Trophoblast cell (in vitro differentiated cells and primary cell): ENCODE results near the gene OR4F6.

Source experiments
- DNase-seq, 2 donors: peaks; one replicate each; pipeline ENCODE4 v3.0.0-alpha.2; 2016
- H2AFZ ChIP-seq: 2 replicates; pipeline ENCODE4 v1.6.1; 2013; ENCODE audit warnings: low read length, moderate library complexity, mild to moderate bottlenecking; ENCODE audit not compliant: insufficient read depth, poor library complexity
- H2AK5ac ChIP-seq: 2 replicates; pipeline ENCODE4 v1.6.1; 2013; ENCODE audit warnings: mild to moderate bottlenecking, low read length
- H2BK120ac ChIP-seq: 2 replicates; pipeline ENCODE4 v1.6.1; 2013; ENCODE audit warnings: low read length, mild to moderate bottlenecking, moderate library complexity; ENCODE audit not compliant: insufficient read depth, poor library complexity
- H2BK12ac ChIP-seq: 2 replicates; pipeline ENCODE4 v1.6.1; 2013; ENCODE audit warnings: mild to moderate bottlenecking, low read length, moderate library complexity
- H2BK5ac ChIP-seq: 2 replicates; pipeline ENCODE4 v1.6.1; 2013; ENCODE audit warnings: low read length, low read depth, moderate library complexity, mild to moderate bottlenecking; ENCODE audit not compliant: poor library complexity
- H3K14ac ChIP-seq: 2 replicates; pipeline ENCODE4 v1.6.1; 2013; ENCODE audit warnings: mild to moderate bottlenecking, low read length
- H3K18ac ChIP-seq: 2 replicates; pipeline ENCODE4 v1.6.1; 2013; ENCODE audit warnings: mild to moderate bottlenecking, low read length
- H3K23ac ChIP-seq: 2 replicates; pipeline ENCODE4 v1.6.1; 2013; ENCODE audit warnings: low read length
- H3K27ac ChIP-seq: 2 replicates; pipeline ENCODE4 v1.5.1; 2013; ENCODE audit warnings: low read depth, mild to moderate bottlenecking, inconsistent platforms, low read length, moderate library complexity
- H3K27me3 ChIP-seq: 2 replicates; pipeline ENCODE4 v1.6.1; 2013; ENCODE audit warnings: inconsistent platforms, mild to moderate bottlenecking, low read length, moderate library complexity; ENCODE audit not compliant: insufficient read depth
- H3K36me3 ChIP-seq, 2 experiments: 1 replicate in 1 of 2; 2 replicates in 1 of 2; pipeline ENCODE4 v1.6.1; 2013; ENCODE audit warnings: low read length in 2 of 2, mild to moderate bottlenecking in 2 of 2, moderate library complexity in 1 of 2; ENCODE audit not compliant: insufficient read depth in 2 of 2, control insufficient read depth in 1 of 2
- H3K4ac ChIP-seq: 2 replicates; pipeline ENCODE4 v1.6.1; 2013; ENCODE audit warnings: low read depth, mild to moderate bottlenecking, low read length, moderate library complexity
- H3K4me1 ChIP-seq, 2 experiments: 1 replicate in 1 of 2; 2 replicates in 1 of 2; pipeline ENCODE4 v1.6.1; 2013; ENCODE audit warnings: low read length in 2 of 2, mild to moderate bottlenecking in 2 of 2, moderate library complexity in 1 of 2; ENCODE audit not compliant: insufficient read depth in 2 of 2, control insufficient read depth in 1 of 2
- H3K4me2 ChIP-seq: 2 replicates; pipeline ENCODE4 v1.6.1; 2013; ENCODE audit warnings: inconsistent platforms, mild to moderate bottlenecking, low read length, moderate library complexity
- H3K4me3 ChIP-seq: 2 replicates; pipeline ENCODE4 v1.5.1; 2013; ENCODE audit warnings: mild to moderate bottlenecking, low read depth, low read length, inconsistent platforms
- H3K79me1 ChIP-seq: one replicate; pipeline ENCODE4 v1.6.1; 2013; ENCODE audit warnings: low read length
- H3K79me2 ChIP-seq: 2 replicates; pipeline ENCODE4 v1.6.1; 2013; ENCODE audit warnings: low read length, mild to moderate bottlenecking; ENCODE audit not compliant: control insufficient read depth, insufficient read depth, poor library complexity
- H3K9ac ChIP-seq: 2 replicates; pipeline ENCODE4 v1.6.1; 2013; ENCODE audit warnings: mild to moderate bottlenecking, low read length
- H3K9me3 ChIP-seq: 2 replicates; pipeline ENCODE4 v1.6.1; 2013; ENCODE audit warnings: low read depth, mild to moderate bottlenecking, control low read depth, inconsistent platforms, low read length; ENCODE audit not compliant: insufficient read depth
- H4K12ac ChIP-seq: 2 replicates; pipeline ENCODE4 v1.6.1; 2013; ENCODE audit warnings: low read depth, mild to moderate bottlenecking, low read length, moderate library complexity
- H4K8ac ChIP-seq: 2 replicates; pipeline ENCODE4 v1.6.1; 2013; ENCODE audit warnings: low read depth, mild to moderate bottlenecking, low read length, moderate library complexity
- H4K91ac ChIP-seq: one replicate; pipeline ENCODE4 v1.6.1; 2013; ENCODE audit warnings: low read depth, mild to moderate bottlenecking, low read length, moderate library complexity
- WGBS: extraction: QIAGEN DNeasy Blood & Tissue Kit; methylation state at CpG from one replicate; pipeline ENCODE4 v1.1.7; 2013; ENCODE audit warnings: missing lambda C conversion rate; ENCODE audit not compliant: insufficient read length, insufficient coverage; ENCODE audit errors: extremely low coverage; 5-methylcytosine and 5-hydroxymethylcytosine counted together

The OR4F6 gene

GRCh38 chr15:101811902-101812301, 8.6 kb downstream of the OR4F6 start, which contains the start of gene OR4F15:
Gene OR4F15 (plus strand): TSS chr15:101812202. CDS start chr15:101818187, 5,985 bp downstream.
- Histone ChIP-seq H2BK120ac (no peak within 1 kb of the TSS), H3K9me3 (no peaks in the 10 kb centered on the region), H3K27me3 (no peaks in the 10 kb centered on the region), H3K18ac (no peak within 1 kb of the TSS), H3K27ac (no peak within 1 kb of the TSS), H2AFZ (no peak within 1 kb of the TSS), H3K9ac (no peak within 1 kb of the TSS), H3K4me1 (no peaks in the 10 kb centered on the region), H3K14ac (no peak within 1 kb of the TSS), H3K4ac (no peak within 1 kb of the TSS), H4K91ac (no peak within 1 kb of the TSS), H3K36me3 (no peaks in the 10 kb centered on the region), H3K79me2 (no peaks in the 10 kb centered on the region), H3K4me3 (no peak within 1 kb of the TSS), H3K4me2 (no peak within 1 kb of the TSS), H3K23ac (no peak within 1 kb of the TSS), H3K79me1 (no peaks in the 10 kb centered on the region), H2BK5ac (no peak within 1 kb of the TSS), H2AK5ac (no peak within 1 kb of the TSS), H4K12ac (no peak within 1 kb of the TSS), H4K8ac (no peak within 1 kb of the TSS), H2BK12ac (no peak within 1 kb of the TSS)
- no peak for DNase-seq

- H2BK12ac ChIP-seq: no peak overlapping the region
- no peak overlapping the region for H3K9ac ChIP-seq
- H3K4me1 ChIP-seq: no peaks in the 10 kb centered on the region
- no peak for DNase-seq
- H3K4ac ChIP-seq: no peak overlapping the region
- no peaks in the 10 kb centered on the region for H3K79me1 ChIP-seq
- H4K91ac ChIP-seq: no peak overlapping the region
- no peak overlapping the region for H3K27ac ChIP-seq
- H2AFZ ChIP-seq: no peak overlapping the region
- no peaks in the 10 kb centered on the region for H3K9me3 ChIP-seq
- H3K23ac ChIP-seq: no peak overlapping the region
- H3K4me2 ChIP-seq: no peak overlapping the region
- no peak overlapping the region for H3K4me3 ChIP-seq
- H2AK5ac ChIP-seq: no peak overlapping the region
- H3K79me2 ChIP-seq: no peaks in the 10 kb centered on the region
- H2BK120ac ChIP-seq: no peak overlapping the region
- no CpG with 5 or more reads among the region's 3 CpGs for WGBS
- H4K12ac ChIP-seq: no peak overlapping the region
- no peak overlapping the region for H3K18ac ChIP-seq
- H3K36me3 ChIP-seq: no peaks in the 10 kb centered on the region
- H3K14ac ChIP-seq: no peak overlapping the region
- no peaks in the 10 kb centered on the region for H3K27me3 ChIP-seq
- no peak overlapping the region for H4K8ac ChIP-seq
- no peak overlapping the region for H2BK5ac ChIP-seq
Observed at GRCh38 chr15:101813803-101814534, 10.7 kb downstream of the OR4F6 start.

GRCh38 chr15:101820781-101821180, 17.5 kb downstream of the OR4F6 start:
- Histone ChIP-seq H3K79me1 (no peaks in the 10 kb centered on the region), H3K4me1 (no peaks in the 10 kb centered on the region), H3K79me2 (no peaks in the 10 kb centered on the region), H2AK5ac (no peak overlapping the region), H3K23ac (no peak overlapping the region), H2AFZ (no peak overlapping the region), H3K27ac (no peak overlapping the region), H2BK5ac (no peak overlapping the region), H4K12ac (no peak overlapping the region), H3K14ac (no peak overlapping the region), H3K9me3 (peaks cover 2% of the 10 kb centered on the region), H3K4ac (no peak overlapping the region), H3K9ac (no peak overlapping the region), H3K4me2 (no peak overlapping the region), H4K8ac (no peak overlapping the region), H3K4me3 (no peak overlapping the region), H3K36me3 (no peaks in the 10 kb centered on the region), H3K27me3 (no peaks in the 10 kb centered on the region), H3K18ac (no peak overlapping the region), H2BK12ac (no peak overlapping the region), H2BK120ac (no peak overlapping the region), H4K91ac (no peak overlapping the region)
- WGBS: no CpG with 5 or more reads among the region's 6 CpGs
- DNase-seq: no peak

- Histone ChIP-seq H3K4me1 (no peaks in the 10 kb centered on the region), H3K4me3 (no peak overlapping the region), H3K23ac (no peak overlapping the region), H3K4me2 (no peak overlapping the region), H4K12ac (no peak overlapping the region), H3K27ac (no peak overlapping the region), H3K9ac (no peak overlapping the region), H3K79me1 (no peaks in the 10 kb centered on the region), H2BK120ac (no peak overlapping the region), H2BK5ac (no peak overlapping the region), H3K9me3 (peaks cover 1% of the 10 kb centered on the region), H2AFZ (no peak overlapping the region), H3K18ac (no peak overlapping the region), H3K27me3 (no peaks in the 10 kb centered on the region), H3K79me2 (no peaks in the 10 kb centered on the region), H2BK12ac (no peak overlapping the region), H4K8ac (no peak overlapping the region), H4K91ac (no peak overlapping the region), H2AK5ac (no peak overlapping the region), H3K36me3 (no peaks in the 10 kb centered on the region), H3K14ac (no peak overlapping the region), H3K4ac (no peak overlapping the region)
- peak in 1 of 2 donors; percentile 41 for DNase-seq
- WGBS: no CpG with 5 or more reads among the region's 6 CpGs
Observed at GRCh38 chr15:101827257-101827656, 23.9 kb downstream of the OR4F6 start.
